CD4-positive, alpha-beta T cell (primary cell): ENCODE measurements around the gene ENOX1. TPM values are rescaled to one million over a fixed set of nuclear protein-coding genes. Genes with fewer than 3 reads are reported as not detected.

Experiments
- ATAC-seq: fragments of 200-7000 bp; cut with Tn5 transposase; one replicate; pipeline ENCODE4 v1.10.0; 2022; ENCODE audit warnings: mild to moderate bottlenecking; ENCODE audit not compliant: poor library complexity
- CTCF ChIA-PET: fragments of 350-600 bp; sonication (Branson Sonifier 250); formaldehyde crosslinking; loops from one replicate; lab custom pipeline; 2021; ENCODE audit warnings: antibody characterized with exemption, inconsistent platforms; lab: Charles Lee
- POLR2A ChIA-PET: fragments of 350-600 bp; sonication (Branson Sonifier 250); formaldehyde crosslinking; loops from one replicate; lab custom pipeline; 2021; ENCODE audit warnings: antibody characterized with exemption, inconsistent platforms; lab: Charles Lee
- DNase-seq, 14 experiments: peaks; one replicate each; pipeline ENCODE4 v3.0.0-alpha.2; 2013 to 2020; ENCODE audit warnings: mixed read lengths in 2 of 14
- H3K27ac ChIP-seq, 2 donors: one replicate each; pipeline versions ENCODE4 v1.5.1 to v1.7.0; 2013; ENCODE audit warnings: low read length in 2 of 2, low read depth in 1 of 2, mild to moderate bottlenecking in 1 of 2
- H3K27me3 ChIP-seq, 2 experiments: 1 replicate in 1 of 2; 2 replicates in 1 of 2; pipeline versions ENCODE4 v1.6.1 to v1.7.0; 2013; ENCODE audit warnings: low read length in 2 of 2, control low read depth in 1 of 2, mild to moderate bottlenecking in 1 of 2, moderate library complexity in 1 of 2; ENCODE audit not compliant: insufficient read depth in 2 of 2, control insufficient read depth in 1 of 2
- H3K36me3 ChIP-seq: one replicate; pipeline ENCODE4 v1.6.1; 2013; ENCODE audit warnings: low read length, control low read depth; ENCODE audit not compliant: insufficient read depth
- H3K4me1 ChIP-seq: one replicate; pipeline ENCODE4 v1.6.1; 2013; ENCODE audit warnings: low read length, control low read depth; ENCODE audit not compliant: insufficient read depth
- H3K4me3 ChIP-seq: one replicate; pipeline ENCODE4 v1.5.1; 2013; ENCODE audit warnings: mild to moderate bottlenecking, low read length, moderate library complexity
- H3K9me3 ChIP-seq, 2 experiments: 1 replicate in 1 of 2; 2 replicates in 1 of 2; pipeline versions ENCODE4 v1.6.1 to v1.7.0; 2013; ENCODE audit warnings: low read length in 2 of 2, mild to moderate bottlenecking in 2 of 2, control low read depth in 1 of 2, moderate library complexity in 1 of 2; ENCODE audit not compliant: control insufficient read depth in 1 of 2, insufficient read depth in 1 of 2
- H3K27ac Mint-ChIP-seq: one replicate; pipeline ENCODE4 v1.8.0; 2020; ENCODE audit warnings: mixed read lengths
- H3K27me3 Mint-ChIP-seq: one replicate; pipeline ENCODE4 v1.8.0; 2021; ENCODE audit warnings: mixed read lengths
- H3K36me3 Mint-ChIP-seq: one replicate; pipeline ENCODE4 v1.8.0; 2021; ENCODE audit warnings: low read depth, mixed read lengths
- H3K4me1 Mint-ChIP-seq: one replicate; pipeline ENCODE4 v1.8.0; 2021; ENCODE audit warnings: low read depth, mixed read lengths
- H3K4me3 Mint-ChIP-seq: one replicate; pipeline ENCODE4 v1.8.0; 2020; ENCODE audit warnings: mild to moderate bottlenecking, mixed read lengths
- H3K9me3 Mint-ChIP-seq: one replicate; pipeline ENCODE4 v1.8.0; 2020; ENCODE audit warnings: mixed read lengths
- intact Hi-C, 2 experiments: fragments of 100-400 bp; cut with DNase I in 1 of 2; cut with micrococcal nuclease in 1 of 2; formaldehyde crosslinking; loops; one replicate each; pipeline versions ENCODE4 v1.15.1 to v1.9.0; 2023 to 2025; cut with DNase I, micrococcal nuclease
- total RNA-seq, 174 experiments: library from RNA in 2 of 174; stranded (reverse) in 2 of 174; gene quantifications; one replicate each; pipeline ENCODE4 v1.2.3 and lab custom pipeline; 2021 to 2026
- TF ChIP-seq, protein P1 (sequence below): fragments of 200-600 bp; IDR thresholded peaks from one replicate; pipeline ENCODE4 v1.8.0; 2022; ENCODE audit warnings: antibody characterized with exemption, mild to moderate bottlenecking

The ENOX1 gene
- total RNA-seq, 2 experiments from 2014 or later = not detected

DNA sequence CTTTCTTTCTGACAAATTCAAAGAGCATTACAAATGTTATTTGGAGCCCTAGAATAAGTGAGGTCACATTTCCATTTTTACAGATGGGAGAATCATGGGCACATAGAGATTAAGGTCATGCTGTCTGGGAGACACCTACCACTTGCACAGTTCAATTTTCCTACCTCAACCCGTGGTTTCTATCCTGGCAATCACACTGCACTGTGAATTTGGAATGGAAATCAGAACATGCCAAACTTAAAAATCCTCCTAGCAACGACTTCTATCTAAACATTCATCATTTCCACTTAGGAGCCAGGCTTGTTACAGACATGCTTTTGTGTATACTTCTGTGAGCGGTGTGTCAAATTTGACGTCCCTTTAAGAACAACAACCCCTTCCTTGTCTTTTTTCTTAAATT is 511.9 kb downstream of the ENOX1 start:
- no peaks in the 10 kb centered on the region for H3K9me3 ChIP-seq
- H3K4me3 ChIP-seq = no peak overlapping the region
- CTCF ChIA-PET = no interaction called here
- no peak overlapping the region for H3K27ac ChIP-seq
- H3K4me1 ChIP-seq = no peaks in the 10 kb centered on the region
- intact Hi-C loops = no loop called here
- H3K27ac Mint-ChIP-seq = no peak overlapping the region
- H3K4me1 Mint-ChIP-seq = no peaks in the 10 kb centered on the region
- no peaks in the 10 kb centered on the region for H3K27me3 ChIP-seq
- ATAC-seq (no peak), DNase-seq (no peak)
- H3K27me3 Mint-ChIP-seq = no peaks in the 10 kb centered on the region
- H3K36me3 Mint-ChIP-seq = no peaks in the 10 kb centered on the region
- H3K4me3 Mint-ChIP-seq = no peak overlapping the region
- TF ChIP-seq, protein P1, sequence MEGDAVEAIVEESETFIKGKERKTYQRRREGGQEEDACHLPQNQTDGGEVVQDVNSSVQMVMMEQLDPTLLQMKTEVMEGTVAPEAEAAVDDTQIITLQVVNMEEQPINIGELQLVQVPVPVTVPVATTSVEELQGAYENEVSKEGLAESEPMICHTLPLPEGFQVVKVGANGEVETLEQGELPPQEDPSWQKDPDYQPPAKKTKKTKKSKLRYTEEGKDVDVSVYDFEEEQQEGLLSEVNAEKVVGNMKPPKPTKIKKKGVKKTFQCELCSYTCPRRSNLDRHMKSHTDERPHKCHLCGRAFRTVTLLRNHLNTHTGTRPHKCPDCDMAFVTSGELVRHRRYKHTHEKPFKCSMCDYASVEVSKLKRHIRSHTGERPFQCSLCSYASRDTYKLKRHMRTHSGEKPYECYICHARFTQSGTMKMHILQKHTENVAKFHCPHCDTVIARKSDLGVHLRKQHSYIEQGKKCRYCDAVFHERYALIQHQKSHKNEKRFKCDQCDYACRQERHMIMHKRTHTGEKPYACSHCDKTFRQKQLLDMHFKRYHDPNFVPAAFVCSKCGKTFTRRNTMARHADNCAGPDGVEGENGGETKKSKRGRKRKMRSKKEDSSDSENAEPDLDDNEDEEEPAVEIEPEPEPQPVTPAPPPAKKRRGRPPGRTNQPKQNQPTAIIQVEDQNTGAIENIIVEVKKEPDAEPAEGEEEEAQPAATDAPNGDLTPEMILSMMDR = no peak
- H3K36me3 ChIP-seq = no peaks in the 10 kb centered on the region
- no peaks in the 10 kb centered on the region for H3K9me3 Mint-ChIP-seq
- POLR2A ChIA-PET = no interaction called here

DNA sequence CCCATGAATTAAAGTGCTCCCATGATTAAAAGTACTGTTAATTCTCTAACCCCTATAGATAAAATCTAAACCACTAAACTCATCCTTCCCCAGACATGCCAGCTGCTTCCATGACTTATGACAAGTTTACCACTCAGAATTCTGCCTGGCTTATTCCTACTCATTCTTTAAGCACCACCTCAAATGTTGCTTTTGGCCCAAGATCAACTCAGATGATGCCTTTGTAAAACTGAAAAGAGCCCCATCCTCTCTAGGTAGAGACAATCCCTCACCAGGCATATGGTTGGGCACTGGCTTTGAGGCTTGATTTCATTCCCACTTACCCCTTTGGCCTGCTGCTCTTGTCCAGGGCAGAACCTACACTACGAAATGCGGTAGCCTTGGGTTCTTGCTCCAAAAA is 513.4 kb downstream of the ENOX1 start:
- intact Hi-C loops = no loop called here
- POLR2A ChIA-PET = no interaction called here
- no peaks in the 10 kb centered on the region for H3K27me3 ChIP-seq
- CTCF ChIA-PET = no interaction called here
- no peak overlapping the region for H3K4me3 Mint-ChIP-seq
- no peaks in the 10 kb centered on the region for H3K27me3 Mint-ChIP-seq
- H3K4me1 ChIP-seq = no peaks in the 10 kb centered on the region
- no peak overlapping the region for H3K4me3 ChIP-seq
- H3K27ac Mint-ChIP-seq = no peak overlapping the region
- ATAC-seq (no peak), DNase-seq (no peak)
- no peaks in the 10 kb centered on the region for H3K36me3 Mint-ChIP-seq
- no peak overlapping the region for H3K27ac ChIP-seq
- H3K9me3 Mint-ChIP-seq = no peaks in the 10 kb centered on the region
- no peaks in the 10 kb centered on the region for H3K9me3 ChIP-seq
- no peaks in the 10 kb centered on the region for H3K4me1 Mint-ChIP-seq
- no peaks in the 10 kb centered on the region for H3K36me3 ChIP-seq
- TF ChIP-seq, protein P1 = no peak

DNA sequence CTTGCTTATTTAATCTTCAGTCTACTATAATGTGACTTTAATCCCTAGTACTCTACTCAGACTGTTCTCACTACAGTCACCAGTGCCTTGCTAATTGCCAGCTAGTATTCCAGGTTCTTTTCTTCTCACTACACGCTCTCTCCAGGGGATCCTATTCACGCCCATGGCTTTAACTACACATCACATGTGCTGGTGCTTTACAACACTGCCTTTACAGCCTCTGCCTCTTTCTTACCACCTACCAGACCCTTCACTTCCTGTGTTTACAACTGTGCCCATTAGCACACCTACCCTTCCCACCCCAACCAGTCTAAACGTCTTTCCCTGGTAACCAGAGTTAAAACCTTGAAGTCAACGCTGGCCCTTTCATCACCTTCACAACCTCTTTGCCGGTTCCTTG is 513.9 kb downstream of the ENOX1 start:
- H3K4me1 ChIP-seq = no peaks in the 10 kb centered on the region
- no peak for DNase-seq
- TF ChIP-seq, protein P1 = no peak
- no peaks in the 10 kb centered on the region for H3K36me3 Mint-ChIP-seq
- POLR2A ChIA-PET = no interaction called here
- no peaks in the 10 kb centered on the region for H3K36me3 ChIP-seq
- no peaks in the 10 kb centered on the region for H3K27me3 Mint-ChIP-seq
- intact Hi-C loops = no loop called here
- CTCF ChIA-PET = no interaction called here
- H3K4me3 Mint-ChIP-seq = no peak overlapping the region
- no peaks in the 10 kb centered on the region for H3K9me3 Mint-ChIP-seq
- no peaks in the 10 kb centered on the region for H3K9me3 ChIP-seq
- no peak overlapping the region for H3K27ac Mint-ChIP-seq
- no peak overlapping the region for H3K27ac ChIP-seq
- no peak for ATAC-seq
- no peak overlapping the region for H3K4me3 ChIP-seq
- H3K4me1 Mint-ChIP-seq = no peaks in the 10 kb centered on the region
- no peaks in the 10 kb centered on the region for H3K27me3 ChIP-seq
